HL-60 (cell line): ENCODE data around the gene TULP1.

ENCODE experiments used
- POLR2AphosphoS5 ChIP-seq: IDR thresholded peaks from 2 replicates; pipeline ENCODE4 v1.6.1; 2012; ENCODE audit warnings: low read depth
- TF ChIP-seq, protein P1 (sequence below): IDR thresholded peaks from one replicate; pipeline ENCODE4 v1.5.1; 2011; ENCODE audit warnings: low read length, control low read depth, inconsistent platforms; ENCODE audit not compliant: insufficient read depth

DNA sequence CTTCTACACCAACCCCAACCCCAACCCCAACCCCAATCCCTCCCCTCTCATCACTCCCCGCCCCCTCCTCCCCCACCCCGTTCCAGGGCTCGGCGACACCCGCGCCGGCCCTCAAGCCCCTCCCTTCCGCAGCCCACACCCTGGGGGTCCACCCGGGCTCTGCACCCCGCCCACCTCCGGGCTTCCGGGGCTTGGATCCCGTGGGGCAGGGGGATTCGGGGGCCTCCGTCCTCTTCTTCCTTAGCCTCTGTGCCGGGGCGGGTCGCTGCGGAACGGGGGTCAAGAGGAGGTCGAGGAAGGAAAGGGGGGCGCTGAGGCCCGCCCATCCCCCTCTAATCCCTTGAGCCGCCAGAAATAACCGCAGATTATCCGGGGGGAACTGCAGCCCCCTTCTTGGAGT lies 690 bp downstream of the TULP1 start:
- TF ChIP-seq, protein P1, sequence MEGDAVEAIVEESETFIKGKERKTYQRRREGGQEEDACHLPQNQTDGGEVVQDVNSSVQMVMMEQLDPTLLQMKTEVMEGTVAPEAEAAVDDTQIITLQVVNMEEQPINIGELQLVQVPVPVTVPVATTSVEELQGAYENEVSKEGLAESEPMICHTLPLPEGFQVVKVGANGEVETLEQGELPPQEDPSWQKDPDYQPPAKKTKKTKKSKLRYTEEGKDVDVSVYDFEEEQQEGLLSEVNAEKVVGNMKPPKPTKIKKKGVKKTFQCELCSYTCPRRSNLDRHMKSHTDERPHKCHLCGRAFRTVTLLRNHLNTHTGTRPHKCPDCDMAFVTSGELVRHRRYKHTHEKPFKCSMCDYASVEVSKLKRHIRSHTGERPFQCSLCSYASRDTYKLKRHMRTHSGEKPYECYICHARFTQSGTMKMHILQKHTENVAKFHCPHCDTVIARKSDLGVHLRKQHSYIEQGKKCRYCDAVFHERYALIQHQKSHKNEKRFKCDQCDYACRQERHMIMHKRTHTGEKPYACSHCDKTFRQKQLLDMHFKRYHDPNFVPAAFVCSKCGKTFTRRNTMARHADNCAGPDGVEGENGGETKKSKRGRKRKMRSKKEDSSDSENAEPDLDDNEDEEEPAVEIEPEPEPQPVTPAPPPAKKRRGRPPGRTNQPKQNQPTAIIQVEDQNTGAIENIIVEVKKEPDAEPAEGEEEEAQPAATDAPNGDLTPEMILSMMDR = no peak
- TF ChIP-seq POLR2AphosphoS5 = no peak
